ENCODE measurements around the gene SULT1B1. TPM values are rescaled to one million over a fixed set of nuclear protein-coding genes. Genes with fewer than 3 reads are reported as not detected.

SULT1B1 gene
- total and polyA plus RNA-seq, 10 of the 15 experiments (the other 5 are each of a cell fraction or from before 2014, with no cell fraction given) = 0.01 to 0.05 (median 0.01) TPM; not detected in 7

DNA sequence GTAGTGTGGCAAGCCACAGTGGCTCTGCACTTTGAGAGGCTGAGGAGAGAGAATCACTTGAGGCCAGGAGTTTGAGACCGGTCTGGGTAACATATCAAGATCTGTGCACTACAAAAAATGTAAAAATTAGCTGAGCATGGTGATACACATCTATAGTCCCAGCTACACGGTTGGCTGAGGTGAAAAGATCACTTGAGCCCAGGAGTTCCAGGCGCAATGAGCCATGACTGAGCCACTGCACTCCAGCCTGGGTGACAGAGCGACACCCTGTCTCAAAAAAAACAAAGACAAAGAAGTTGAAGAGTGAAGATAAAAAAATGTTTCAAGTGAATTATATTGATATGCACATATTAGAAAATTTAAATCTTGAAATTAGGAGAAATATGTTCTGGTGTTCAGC is 46.3 kb downstream of the SULT1B1 start (continued):
- TF ChIP-seq, protein P1, sequence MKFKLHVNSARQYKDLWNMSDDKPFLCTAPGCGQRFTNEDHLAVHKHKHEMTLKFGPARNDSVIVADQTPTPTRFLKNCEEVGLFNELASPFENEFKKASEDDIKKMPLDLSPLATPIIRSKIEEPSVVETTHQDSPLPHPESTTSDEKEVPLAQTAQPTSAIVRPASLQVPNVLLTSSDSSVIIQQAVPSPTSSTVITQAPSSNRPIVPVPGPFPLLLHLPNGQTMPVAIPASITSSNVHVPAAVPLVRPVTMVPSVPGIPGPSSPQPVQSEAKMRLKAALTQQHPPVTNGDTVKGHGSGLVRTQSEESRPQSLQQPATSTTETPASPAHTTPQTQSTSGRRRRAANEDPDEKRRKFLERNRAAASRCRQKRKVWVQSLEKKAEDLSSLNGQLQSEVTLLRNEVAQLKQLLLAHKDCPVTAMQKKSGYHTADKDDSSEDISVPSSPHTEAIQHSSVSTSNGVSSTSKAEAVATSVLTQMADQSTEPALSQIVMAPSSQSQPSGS (IDR thresholded peaks at IDR 0.05; ENCODE audit: low read length) = no peak
- no peak for TF ChIP-seq MEF2A (IDR thresholded peaks at IDR 0.05; ENCODE audit: insufficient read depth, low read depth, low read length)
- no peak for TF ChIP-seq SREBF2 (IDR thresholded peaks at IDR 0.05; ENCODE audit: low read length)
- no peak for TF ChIP-seq RBBP5 (conservative IDR thresholded peaks at IDR 0.05)
- TF ChIP-seq IRF5 (IDR thresholded peaks at IDR 0.05; ENCODE audit: borderline replicate concordance) = no peak

- no peak for TF ChIP-seq FOXM1 (IDR thresholded peaks at IDR 0.05; ENCODE audit: low read depth, low read length)
- TF ChIP-seq EED (IDR thresholded peaks at IDR 0.05; ENCODE audit: low read depth) = no peak
- no peak for TF ChIP-seq RAD51 (IDR thresholded peaks at IDR 0.05)
- no peak for TF ChIP-seq PAX8 (IDR thresholded peaks at IDR 0.05)
- no peak for TF ChIP-seq RCOR1 (conservative IDR thresholded peaks at IDR 0.05; ENCODE audit: low read depth, low read length)
- TF ChIP-seq MTA2 (IDR thresholded peaks at IDR 0.05; ENCODE audit: low read depth) = no peak
- TF ChIP-seq SMARCA5 (IDR thresholded peaks at IDR 0.05) = no peak
- TF ChIP-seq ZSCAN29 (IDR thresholded peaks at IDR 0.05) = no peak
- TF ChIP-seq, protein P2, sequence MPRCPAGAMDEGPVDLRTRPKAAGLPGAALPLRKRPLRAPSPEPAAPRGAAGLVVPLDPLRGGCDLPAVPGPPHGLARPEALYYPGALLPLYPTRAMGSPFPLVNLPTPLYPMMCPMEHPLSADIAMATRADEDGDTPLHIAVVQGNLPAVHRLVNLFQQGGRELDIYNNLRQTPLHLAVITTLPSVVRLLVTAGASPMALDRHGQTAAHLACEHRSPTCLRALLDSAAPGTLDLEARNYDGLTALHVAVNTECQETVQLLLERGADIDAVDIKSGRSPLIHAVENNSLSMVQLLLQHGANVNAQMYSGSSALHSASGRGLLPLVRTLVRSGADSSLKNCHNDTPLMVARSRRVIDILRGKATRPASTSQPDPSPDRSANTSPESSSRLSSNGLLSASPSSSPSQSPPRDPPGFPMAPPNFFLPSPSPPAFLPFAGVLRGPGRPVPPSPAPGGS (IDR thresholded peaks at IDR 0.05; ENCODE audit: borderline replicate concordance, insufficient read depth, low read depth, low read length, poor library complexity, severe bottlenecking) = no peak
- TF ChIP-seq TCF3 (IDR thresholded peaks at IDR 0.05; ENCODE audit: borderline replicate concordance, insufficient read depth, low read depth, low read length) = no peak
- TF ChIP-seq ZNF622 (IDR thresholded peaks at IDR 0.05) = no peak
- TF ChIP-seq NR2C2 (IDR thresholded peaks at IDR 0.05; ENCODE audit: borderline replicate concordance, control insufficient read depth, insufficient read length, low read depth) = no peak
- no peak for TF ChIP-seq TBL1XR1 (IDR thresholded peaks at IDR 0.05; ENCODE audit: low read depth, low read length)
- TF ChIP-seq SIN3A (IDR thresholded peaks at IDR 0.05; ENCODE audit: low read depth, low read length) = no peak
- TF ChIP-seq BHLHE40 (IDR thresholded peaks at IDR 0.05; ENCODE audit: borderline replicate concordance in 1 of 2, low read depth in 2 of 2, low read length in 1 of 2) = no peak
- DNase-seq (ENCODE audit: low read depth, low spot score) (no peak), FAIRE-seq (no peak), ATAC-seq (no peak)
- WGBS (ENCODE audit: insufficient coverage, insufficient replicate concordance, low lambda C conversion rate, missing lambda C conversion rate) = 0% methylated on average over 2 of the region's 2 CpGs
- no peak overlapping the region for H3K4me2 ChIP-seq (ENCODE audit: control insufficient read depth, insufficient read depth)
- POLR2A ChIA-PET = no interaction called here
- H3K27me3 ChIP-seq (replicated peaks in 1 of 2; ENCODE audit: control insufficient read depth in 2 of 2, insufficient read depth in 2 of 2, low read length in 1 of 2) = no peaks in the 10 kb centered on the region
- RAD21 ChIA-PET (ENCODE audit: unreplicated experiment) = no interaction called here
- no TSS peak for BruUV-seq (replicated peaks)
- CTCF ChIA-PET = no interaction called here
- H3K9me3 ChIP-seq (replicated peaks; ENCODE audit: control insufficient read depth, insufficient read depth, low read length) = no peaks in the 10 kb centered on the region
- H3K4me3 ChIP-seq = no peak overlapping the region
- H3K36me3 ChIP-seq (ENCODE audit: control insufficient read depth in 2 of 2, insufficient read depth in 2 of 2, low read length in 1 of 2) = no peaks in the 10 kb centered on the region
- intact Hi-C loops (cut with micrococcal nuclease; ENCODE audit: unreplicated experiment) = no loop called here
- H3K4me1 ChIP-seq (ENCODE audit: control insufficient read depth, insufficient read depth, low read length) = no peaks in the 10 kb centered on the region
- no peaks in the 10 kb centered on the region for H4K20me1 ChIP-seq (ENCODE audit: control insufficient read depth, insufficient read depth)
- no peak overlapping the region for H3K27ac ChIP-seq (ENCODE audit: control insufficient read depth, insufficient read depth)
- H3K9ac ChIP-seq (ENCODE audit: control insufficient read depth, insufficient read depth, low read length) = no peak overlapping the region
- SMC1A ChIA-PET (ENCODE audit: uncharacterized antibody, unreplicated experiment) = no interaction called here
- H3K79me2 ChIP-seq (ENCODE audit: control insufficient read depth, insufficient read depth, low read length) = no peaks in the 10 kb centered on the region
- in situ Hi-C loops (cut with MboI) = no loop called here
- no peak overlapping the region for H2AFZ ChIP-seq (ENCODE audit: control insufficient read depth, low read depth, low read length)
These were observed 46.8 kb downstream of the SULT1B1 start for GRCh38 chr4:69713593-69713992.
